Measurements from ENCODE around the gene CORO2B.
"Not testable (repeated sequence)": the region's sequence is repeated elsewhere in the genome, so short reads cannot be mapped to it uniquely, and the experiment has no call there.

Gene CORO2B

GRCh38 chr15:68743256-68743655, 164.5 kb downstream of the CORO2B start:
- no peak for DNase-seq

- DNase-seq, result no peak
Measured at GRCh38 chr15:68749365-68749764, 170.6 kb downstream of the CORO2B start.

DNA sequence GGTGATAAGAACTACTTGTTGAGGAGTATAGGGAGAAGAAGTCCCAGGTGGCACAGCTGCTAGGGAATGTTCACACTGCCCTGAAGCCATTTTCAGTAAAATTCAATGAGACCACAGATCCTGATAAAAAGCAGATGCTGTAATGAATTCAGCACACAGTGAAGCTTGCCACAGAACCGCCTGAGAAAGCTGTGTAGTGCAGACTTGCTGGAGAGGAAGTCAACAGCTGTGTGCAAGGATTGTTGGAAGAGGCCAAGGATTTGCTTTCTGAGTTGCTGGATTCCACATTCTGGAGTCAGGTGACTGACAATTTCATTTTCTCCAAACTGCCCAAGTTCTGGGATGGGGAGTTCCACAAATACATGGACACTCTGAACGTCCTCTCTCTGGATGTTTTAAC, 171.0 kb downstream of the CORO2B start:
- no peak for DNase-seq

- no peak for DNase-seq
Measured at GRCh38 chr15:68751622-68752021, 172.8 kb downstream of the CORO2B start.

GRCh38 chr15:68755731-68756130, 176.9 kb downstream of the CORO2B start:
- DNase-seq, result no peak

- not testable (repeated sequence) for DNase-seq
Measured at GRCh38 chr15:68759982-68760579, 181.3 kb downstream of the CORO2B start.

GRCh38 chr15:68763063-68763462, 184.3 kb downstream of the CORO2B start:
- no peak for DNase-seq

DNA sequence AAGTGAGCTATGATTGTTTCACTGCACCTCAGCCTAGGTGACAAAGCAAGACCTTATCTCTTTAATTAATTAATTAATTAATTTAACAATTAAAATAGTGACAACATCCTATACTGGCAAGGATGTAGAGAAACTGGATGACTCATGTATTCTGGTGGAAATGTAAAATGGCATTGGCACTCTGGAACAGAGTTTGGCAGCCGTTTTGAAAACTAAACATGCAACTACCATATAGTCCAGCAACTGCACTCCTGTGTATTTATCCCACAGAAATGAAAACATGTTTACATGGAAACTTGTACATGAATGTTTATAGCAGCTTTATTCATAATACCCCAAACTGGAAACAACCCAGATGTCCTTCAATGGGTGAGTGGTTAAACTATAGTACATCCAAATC, 185.3 kb downstream of the CORO2B start:
- DNase-seq, result no peak

- DNase-seq, result no peak
Measured at GRCh38 chr15:68765602-68766368, 187.0 kb downstream of the CORO2B start.

GRCh38 chr15:68767833-68768232, 189.0 kb downstream of the CORO2B start:
- DNase-seq, result no peak

DNA sequence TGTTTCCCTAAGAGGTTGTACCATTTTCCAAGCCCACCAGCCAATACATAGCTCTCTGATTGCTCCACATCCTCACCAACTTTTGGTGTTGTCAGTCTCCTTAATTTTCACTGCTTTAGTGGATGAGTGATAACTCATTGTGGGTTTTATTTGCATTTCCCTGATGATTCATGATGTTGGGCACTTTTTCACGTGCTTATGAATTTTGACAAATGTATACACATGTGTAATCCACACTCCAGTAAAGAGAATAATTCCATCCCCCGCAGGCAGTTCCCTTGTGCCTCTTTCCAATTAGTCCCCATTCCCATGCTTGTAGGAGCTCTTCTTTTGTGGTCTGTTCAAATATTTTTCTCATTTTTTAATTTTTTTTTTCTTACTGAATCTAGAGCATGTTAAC, 189.5 kb downstream of the CORO2B start:
- DNase-seq, result no peak

DNA sequence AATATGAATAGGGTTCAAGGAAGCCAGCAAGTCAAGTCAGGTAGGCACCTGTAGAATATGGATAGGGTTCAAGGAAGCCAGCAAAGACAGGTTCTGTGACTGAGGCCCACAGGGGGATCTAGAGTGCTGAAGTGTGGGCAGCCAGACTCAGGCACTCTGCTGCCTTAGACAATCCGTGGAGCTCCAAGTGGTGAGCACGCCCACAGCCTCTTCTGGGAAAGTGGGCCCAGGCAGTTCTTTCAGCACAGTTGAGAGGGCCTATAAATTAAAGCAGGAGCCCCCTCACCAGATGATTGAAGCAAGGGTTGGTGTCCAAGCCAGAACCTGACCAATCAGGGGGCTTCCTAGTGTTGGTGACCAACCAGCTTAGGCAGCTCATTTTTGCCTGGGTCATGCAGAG, 190.9 kb downstream of the CORO2B start:
- no peak for DNase-seq

GRCh38 chr15:68770216-68770615, 191.4 kb downstream of the CORO2B start:
- no peak for DNase-seq

DNA sequence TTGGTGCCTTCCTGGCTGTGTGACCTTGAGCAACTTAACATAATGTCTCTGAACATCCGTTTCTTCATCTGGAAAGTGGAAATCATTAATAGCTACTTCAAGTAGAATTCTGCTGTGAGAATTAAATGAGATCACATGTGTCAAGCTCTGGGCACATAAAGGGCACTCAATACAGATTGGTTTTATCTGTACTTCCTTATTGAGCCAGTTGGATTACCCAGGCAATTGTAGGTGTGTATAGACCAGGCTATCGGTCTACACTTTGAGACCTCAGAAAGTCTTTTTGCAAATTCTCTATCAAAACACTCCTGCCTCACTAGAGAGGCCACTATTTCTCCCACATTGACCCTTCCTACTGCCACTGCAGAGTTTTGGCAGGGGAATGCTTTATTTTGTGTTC, 194.2 kb downstream of the CORO2B start:
- no peak for DNase-seq

- no peak for DNase-seq
Measured at GRCh38 chr15:68774120-68774519, 195.3 kb downstream of the CORO2B start.

GRCh38 chr15:68774521-68775235, 195.9 kb downstream of the CORO2B start:
- DNase-seq, result no peak

DNA sequence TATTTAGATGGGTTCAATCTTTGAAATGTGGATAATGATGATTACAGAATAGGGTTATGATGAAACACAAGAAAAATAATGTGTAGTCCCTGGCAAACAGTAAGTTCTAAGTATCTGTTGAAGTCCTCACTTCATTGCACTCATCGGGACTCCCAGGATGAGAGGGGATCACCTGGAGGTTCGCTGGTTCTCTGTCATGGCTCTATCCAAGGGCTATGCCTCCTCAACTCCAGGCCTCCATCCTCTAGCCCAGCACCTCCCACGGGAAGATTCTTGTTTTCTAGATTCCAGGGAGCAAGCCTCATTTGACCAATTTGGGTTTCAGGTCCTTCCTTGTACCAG, 196.4 kb downstream of the CORO2B start:
- no peak for DNase-seq

DNA sequence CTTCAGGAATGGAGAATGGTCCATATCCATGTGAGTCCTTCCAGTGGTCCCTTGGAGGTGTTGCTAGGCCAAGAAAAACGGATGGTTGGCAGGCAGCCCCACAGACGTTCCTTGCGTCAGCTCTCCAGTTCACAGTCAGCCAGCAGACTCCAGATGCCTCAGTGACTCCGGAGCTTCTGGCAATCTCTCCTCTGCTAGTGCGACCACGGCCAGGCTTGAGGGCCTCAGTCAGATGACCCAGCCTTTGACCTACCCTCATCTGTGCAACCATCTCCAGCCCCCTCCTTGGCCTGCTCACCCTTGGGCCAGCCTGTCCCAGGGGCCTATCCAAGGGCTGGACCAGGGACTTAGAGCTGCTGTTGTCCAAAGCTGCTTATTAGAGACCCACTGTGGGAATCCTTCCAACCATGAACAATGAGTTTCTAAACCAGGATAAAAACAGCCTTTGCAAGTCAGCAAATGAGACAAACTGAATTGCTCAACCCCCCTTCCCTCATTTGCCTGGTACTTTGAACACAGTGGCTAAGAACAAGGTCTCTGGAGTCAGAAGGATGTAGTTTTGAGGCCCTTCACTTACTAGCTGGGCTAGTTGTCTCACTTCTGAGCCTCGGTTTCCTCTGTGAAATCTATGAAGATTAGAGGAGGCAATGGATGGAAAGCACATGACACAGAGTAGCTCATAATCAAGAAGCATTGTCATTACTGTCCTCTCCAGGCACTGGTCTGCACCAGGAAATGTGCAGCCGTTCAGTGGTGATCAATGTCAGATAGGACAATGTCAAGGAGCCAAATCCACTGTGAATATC, 197.1 kb downstream of the CORO2B start:
- DNase-seq, result no peak

GRCh38 chr15:68776477-68777270, 197.9 kb downstream of the CORO2B start:
- DNase-seq, result no peak
